ENCODE results near the gene ITGA11.

- TF ChIP-seq POLR2AphosphoS5 (IDR thresholded peaks at IDR 0.05; ENCODE audit: low read depth, low read length) (no peak), POU2F2 (IDR thresholded peaks at IDR 0.05; ENCODE audit: low read depth, low read length) (no peak)
These were observed 63.1 kb downstream of the ITGA11 start for GRCh38 chr15:68368731-68369435.

Measured in GM12891 (cell line).